Measurements from ENCODE around the gene ALG12. TPM values are rescaled to one million over a fixed set of nuclear protein-coding genes. Genes with fewer than 3 reads are reported as not detected.

The ALG12 gene
- total and polyA plus RNA-seq, 2 of the 8 experiments (the other 6 are each of a cell fraction or from before 2014, with no cell fraction given), result 13.4 to 22.5 TPM

DNA sequence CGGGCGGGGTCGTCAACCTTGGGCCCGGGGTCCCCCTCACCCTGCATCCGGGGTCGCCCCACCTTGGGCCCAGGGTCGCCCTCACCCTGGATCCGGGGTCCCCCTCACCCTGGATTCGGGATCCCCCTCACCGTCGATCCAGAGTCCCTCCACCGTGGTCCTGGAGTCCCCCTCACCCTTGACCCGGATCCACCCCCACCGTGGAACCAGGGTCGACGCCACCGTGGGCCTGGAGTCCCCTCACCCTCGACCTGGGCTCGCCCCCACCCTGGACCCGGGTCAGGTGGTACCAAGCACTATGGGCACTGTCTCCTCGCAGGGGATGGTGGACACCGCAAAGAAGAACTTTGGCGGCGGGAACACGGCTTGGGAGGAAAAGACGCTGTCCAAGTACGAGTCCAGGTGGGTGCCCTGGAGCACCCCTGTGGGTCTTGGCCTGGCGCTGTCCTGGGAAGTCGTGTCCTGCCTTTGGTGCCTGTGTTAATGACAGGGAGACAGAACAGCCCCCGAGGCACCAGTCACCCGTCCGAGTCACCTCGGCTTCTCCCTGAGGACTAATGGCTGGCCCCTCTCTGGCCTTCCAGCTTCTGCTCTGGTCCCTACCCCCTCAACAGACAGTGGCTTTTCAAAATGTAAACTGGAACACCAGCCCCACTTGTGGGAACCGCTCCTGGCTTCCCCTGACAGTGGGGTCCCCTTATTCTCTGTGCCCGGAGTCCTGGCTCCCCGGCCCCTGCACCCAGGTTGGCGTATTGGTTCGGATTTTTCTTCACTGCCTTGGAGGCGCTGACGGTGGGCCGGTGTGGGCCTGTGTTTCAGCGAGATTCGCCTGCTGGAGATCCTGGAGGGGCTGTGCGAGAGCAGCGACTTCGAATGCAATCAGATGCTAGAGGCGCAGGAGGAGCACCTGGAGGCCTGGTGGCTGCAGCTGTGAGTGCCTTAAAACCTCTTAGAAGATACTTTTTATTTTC is 958 bp upstream of the ALG12 start:
- POLR2A ChIA-PET (ENCODE audit: partially characterized antibody), result interaction anchor here (0.9 to 2.1 kb wide), 5 partner anchors 14 to 99 kb away, joined by 3 to 4 read pairs (median 4); no protein-coding TSS in a partner anchor
- no peak for FAIRE-seq

More for the DNA sequence above, 958 bp upstream of the ALG12 start:
- Histone ChIP-seq H2AK5ac (ENCODE audit: low read depth, low read length) (0 out of 2 replicates have a peak overlapping the region, but pooled peaks have one; percentile 6), H3K79me1 (ENCODE audit: low read depth, low read length) (peaks cover 3% of the 10 kb centered on the region; the same call in 1 of the 2 replicates), H3K79me2 (ENCODE audit: control insufficient read depth in 1 of 2, insufficient read depth in 2 of 2, low read length in 2 of 2) (peaks cover 0 to 8% of the 10 kb centered on the region in 2 experiments; a peak in 1 of 4 replicates), H3K9me3 (ENCODE audit: insufficient read depth in 2 of 2, low read depth in 1 of 2, low read length in 1 of 2) (no peaks in the 10 kb centered on the region), H3K27ac (ENCODE audit: low read depth, low read length) (no peak overlapping the region), H3K4ac (replicated peaks; ENCODE audit: insufficient read length, low read depth, low read length) (no peak overlapping the region), H4K5ac (ENCODE audit: insufficient read length, low read depth, low read length) (no peak overlapping the region), H2BK5ac (ENCODE audit: low read depth, low read length) (no peak overlapping the region), H2AFZ (ENCODE audit: low read length) (no peak overlapping the region), H2BK20ac (ENCODE audit: low read length) (no peak overlapping the region), H3K4me2 (ENCODE audit: insufficient read depth in 1 of 2, low read depth in 2 of 2, low read length in 2 of 2) (peak overlapping the region; percentile 75 to 98), H3K14ac (ENCODE audit: insufficient read length) (no peak overlapping the region), H3K36me3 (ENCODE audit: control insufficient read depth in 2 of 4, insufficient read depth in 4 of 4, low read length in 3 of 4) (peaks cover 0 to 3% (median 2%) of the 10 kb centered on the region in 4 experiments; a peak in 1 of 8 replicates), H4K20me1 (replicated peaks in 1 of 2; ENCODE audit: control insufficient read depth in 1 of 2, insufficient read depth in 2 of 2, low read length in 2 of 2) (peaks cover 3 to 4% of the 10 kb centered on the region in 2 experiments), H3K9ac (replicated peaks in 1 of 4; ENCODE audit: extremely low read depth in 1 of 4, low read depth in 3 of 4, low read length in 3 of 4) (peak overlapping the region; percentile 42 to 79 (median 59)), H3K56ac (replicated peaks; ENCODE audit: insufficient read length, low read depth, low read length) (peak overlapping the region; percentile 59), H3K23ac (ENCODE audit: insufficient read length) (no peak overlapping the region), H4K91ac (replicated peaks; ENCODE audit: insufficient read length, low read length) (no peak overlapping the region), H2BK15ac (ENCODE audit: low read length) (no peak overlapping the region), H3K18ac (ENCODE audit: extremely low read depth, low read length) (no peak overlapping the region), H4K8ac (ENCODE audit: extremely low read depth, insufficient read depth, low read length) (0 out of 2 replicates have a peak overlapping the region, but pooled peaks have one; percentile 5), H3K27me3 (replicated peaks in 1 of 4; ENCODE audit: control insufficient read depth in 3 of 4, extremely low read depth in 1 of 4, insufficient read depth in 3 of 4, low read length in 3 of 4) (no peaks in the 10 kb centered on the region; a peak in 2 of 7 replicates), H3K4me3 (ENCODE audit: extremely low read depth in 1 of 4, insufficient read depth in 2 of 4, low read depth in 3 of 4, low read length in 4 of 4) (peak overlapping the region; percentile 49 to 93 (median 54)), H3K23me2 (ENCODE audit: low read depth, low read length) (peaks cover 9% of the 10 kb centered on the region; the same call in 1 of the 2 replicates), H2BK12ac (ENCODE audit: low read depth, low read length) (no peak overlapping the region), H2BK120ac (replicated peaks; ENCODE audit: low read depth, low read length) (no peak overlapping the region), H3K4me1 (replicated peaks in 1 of 4; ENCODE audit: control insufficient read depth in 3 of 4, insufficient read depth in 4 of 4, low read length in 3 of 4) (peaks cover 0 to 10% (median 1%) of the 10 kb centered on the region in 4 experiments; a peak in 5 of 7 replicates)
- TF ChIP-seq SP2 (IDR thresholded peaks at IDR 0.05; ENCODE audit: low read length) (no peak), CBX8 (IDR thresholded peaks at IDR 0.05; ENCODE audit: borderline replicate concordance, low read depth, low read length) (no peak), CBX5 (IDR thresholded peaks at IDR 0.05; ENCODE audit: low read depth, low read length) (no peak), PHF8 (conservative IDR thresholded peaks at IDR 0.05; ENCODE audit: low read depth, low read length) (0 out of 2 replicates have a peak, but pooled peaks have one; percentile 6), YY1 (IDR thresholded peaks at IDR 0.05; ENCODE audit: low read depth, low read length) (no peak), SP1 (IDR thresholded peaks at IDR 0.05; ENCODE audit: low read depth, low read length) (no peak), TBP (IDR thresholded peaks at IDR 0.05; ENCODE audit: low read depth, low read length) (no peak)
- CTCF ChIA-PET (ENCODE audit: partially characterized antibody), result no interaction called here
- WGBS, 2 experiments (ENCODE audit: extremely low coverage in 1 of 2, insufficient coverage in 1 of 2, insufficient read length in 1 of 2, insufficient replicate concordance in 2 of 2, low coverage in 1 of 2, low lambda C conversion rate in 2 of 2, missing lambda C conversion rate in 1 of 2), result 60% methylated on average over 38 of the region's 47 CpGs; no CpG with 5 or more reads in 1 of the 2 experiments
- no peak for DNase-seq (ENCODE audit: low read depth in 1 of 2, low spot score in 2 of 2)

Measured in H1 (cell line).